Mammary microvascular endothelial cell (primary cell): ENCODE measurements around the gene HSPA13. TPM values are rescaled to one million over a fixed set of nuclear protein-coding genes. Genes with fewer than 3 reads are reported as not detected.

Experiments used
- total RNA-seq: library from RNA; depleted of rRNA; stranded (reverse); fragments of >200 nt; gene quantifications from 2 replicates; pipeline ENCODE4 v1.2.3, GENCODE V29; 2015

HSPA13 gene
- 28.8 and 33.9 TPM in 2 replicates for total RNA-seq

DNA sequence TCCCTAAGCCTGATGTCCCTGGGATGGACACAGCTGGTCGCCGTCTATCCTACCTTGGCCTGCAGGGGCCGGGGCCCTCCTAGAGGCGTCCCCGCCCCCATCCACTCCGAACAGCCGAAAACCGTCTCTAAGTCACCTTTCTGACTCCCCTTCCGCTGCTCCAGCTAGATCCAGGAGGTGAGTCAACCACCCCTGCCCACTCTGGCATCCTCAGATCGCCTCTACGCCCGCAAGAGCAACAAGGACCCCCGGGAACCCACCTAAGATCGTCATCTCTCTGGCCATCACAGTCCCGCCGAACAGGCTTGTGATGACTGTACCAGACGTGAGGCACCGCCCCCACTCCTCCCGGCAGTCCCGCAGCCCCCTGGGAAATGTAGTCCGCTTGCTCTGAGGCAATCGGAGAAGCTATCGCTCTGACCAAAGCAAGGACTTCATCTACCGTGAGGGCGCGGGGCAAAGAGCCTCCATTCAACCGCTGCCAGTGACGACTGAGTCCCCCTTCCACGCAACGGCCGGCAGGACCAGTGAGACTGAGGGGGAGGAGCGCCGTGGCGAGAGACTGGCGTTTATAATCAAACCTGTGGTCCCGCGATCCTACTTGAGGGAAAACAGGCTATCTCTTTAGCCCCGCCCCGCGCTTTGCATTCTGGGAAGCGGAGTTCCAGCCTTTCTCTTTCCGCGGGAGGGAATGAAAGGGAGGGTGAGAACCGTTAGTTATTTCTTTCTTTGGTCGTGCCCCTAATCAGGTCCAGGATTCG is at the start of gene HSPA13:
HSPA13 (minus strand) TSS at position 312 of the 761 bp plus-strand sequence; CDS start at position 285, 27 bp downstream.

Other genes starting within 250 kb of the HSPA13 start
- not detected in 2 replicates for gene LIPI, start 172.2 kb downstream of the HSPA13 start, total RNA-seq
- gene RBM11, start 167.0 kb downstream of the HSPA13 start, total RNA-seq: not detected in 2 replicates
- 0.33 and 0.59 TPM in 2 replicates for gene SAMSN1, start 163.2 kb upstream of the HSPA13 start, total RNA-seq